Measurements from ENCODE around the gene IQCE.

DNA sequence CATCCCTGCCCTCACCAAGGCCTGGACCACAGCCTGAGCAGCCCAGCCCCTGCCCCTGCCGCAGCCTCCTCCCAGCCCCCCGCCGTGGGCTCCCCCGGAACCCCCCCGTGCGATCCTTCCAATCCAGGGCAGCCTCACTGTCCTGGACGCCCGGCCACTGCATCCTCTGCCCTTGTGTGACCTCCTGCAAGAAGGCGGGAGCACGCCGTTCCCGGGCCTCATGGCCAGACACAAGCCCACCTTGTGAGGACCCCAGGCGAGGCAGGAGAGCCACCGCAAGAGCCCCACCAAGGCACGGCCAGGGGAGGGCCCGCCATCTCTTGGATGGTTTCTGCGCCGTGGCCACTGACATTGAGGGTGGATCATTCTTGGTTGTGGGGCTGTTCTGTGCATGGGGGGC is 47.0 kb upstream of the IQCE start:
- TF ChIP-seq, protein P1, sequence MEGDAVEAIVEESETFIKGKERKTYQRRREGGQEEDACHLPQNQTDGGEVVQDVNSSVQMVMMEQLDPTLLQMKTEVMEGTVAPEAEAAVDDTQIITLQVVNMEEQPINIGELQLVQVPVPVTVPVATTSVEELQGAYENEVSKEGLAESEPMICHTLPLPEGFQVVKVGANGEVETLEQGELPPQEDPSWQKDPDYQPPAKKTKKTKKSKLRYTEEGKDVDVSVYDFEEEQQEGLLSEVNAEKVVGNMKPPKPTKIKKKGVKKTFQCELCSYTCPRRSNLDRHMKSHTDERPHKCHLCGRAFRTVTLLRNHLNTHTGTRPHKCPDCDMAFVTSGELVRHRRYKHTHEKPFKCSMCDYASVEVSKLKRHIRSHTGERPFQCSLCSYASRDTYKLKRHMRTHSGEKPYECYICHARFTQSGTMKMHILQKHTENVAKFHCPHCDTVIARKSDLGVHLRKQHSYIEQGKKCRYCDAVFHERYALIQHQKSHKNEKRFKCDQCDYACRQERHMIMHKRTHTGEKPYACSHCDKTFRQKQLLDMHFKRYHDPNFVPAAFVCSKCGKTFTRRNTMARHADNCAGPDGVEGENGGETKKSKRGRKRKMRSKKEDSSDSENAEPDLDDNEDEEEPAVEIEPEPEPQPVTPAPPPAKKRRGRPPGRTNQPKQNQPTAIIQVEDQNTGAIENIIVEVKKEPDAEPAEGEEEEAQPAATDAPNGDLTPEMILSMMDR (IDR thresholded peaks at IDR 0.05) = no peak
- no peak for TF ChIP-seq POLR2A (IDR thresholded peaks at IDR 0.05)
